GM12891 (cell line): ENCODE data around the gene MROH2A.

ENCODE experiments used
- PAX5 ChIP-seq: IDR thresholded peaks from 2 replicates; pipeline ENCODE4 v1.6.1; 2011; ENCODE audit warnings: low read length, moderate library complexity, mild to moderate bottlenecking; ENCODE audit not compliant: insufficient read depth, severe bottlenecking
- POLR2A ChIP-seq: IDR thresholded peaks from 2 replicates; pipeline ENCODE4 v1.6.1; 2011; ENCODE audit warnings: low read depth, low read length, control low read depth
- POLR2AphosphoS5 ChIP-seq: IDR thresholded peaks from 2 replicates; pipeline ENCODE4 v1.6.1; 2011; ENCODE audit warnings: low read depth, low read length, control low read depth
- POU2F2 ChIP-seq: IDR thresholded peaks from 2 replicates; pipeline ENCODE4 v1.6.1; 2011; ENCODE audit warnings: low read depth, mild to moderate bottlenecking, control low read depth, low read length, moderate library complexity
- SPI1 ChIP-seq: IDR thresholded peaks from 2 replicates; pipeline ENCODE4 v1.6.1; 2011; ENCODE audit warnings: low read depth, low read length, control low read depth
- TAF1 ChIP-seq: IDR thresholded peaks from 2 replicates; pipeline ENCODE4 v1.6.1; 2011; ENCODE audit warnings: low read depth, low read length, control low read depth

DNA sequence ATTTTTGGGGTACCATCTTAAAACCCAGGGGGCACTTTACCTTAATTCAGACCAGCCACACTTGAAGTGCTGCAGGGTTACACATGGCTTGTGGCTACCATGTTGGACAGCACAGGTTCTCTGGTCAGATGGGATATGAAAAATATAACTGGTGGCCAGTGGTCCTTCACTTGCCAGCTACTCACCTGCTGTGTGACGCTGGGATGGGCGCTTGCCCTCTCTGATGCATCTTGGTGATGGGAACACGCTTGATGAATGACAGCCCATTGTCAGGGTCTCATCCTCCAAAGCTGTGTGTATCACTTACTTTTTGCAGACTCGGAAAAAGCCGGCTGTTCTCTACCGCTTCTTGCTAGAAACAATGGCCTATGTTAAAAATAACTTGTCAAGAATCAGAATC, 53.7 kb downstream of the MROH2A start:
- no peak for TF ChIP-seq POLR2A
- no peak for TF ChIP-seq POLR2AphosphoS5
- TF ChIP-seq SPI1: no peak
- TF ChIP-seq TAF1: no peak
- TF ChIP-seq POU2F2: no peak
- TF ChIP-seq PAX5: no peak
